Ishikawa (cell line): ENCODE results near the gene PPP1R12C.
A peak's percentile ranks its signal among the peaks of the same experiment; 100 is the strongest.

Experiments
- EP300 ChIP-seq: IDR thresholded peaks from 2 replicates; pipeline ENCODE4 v1.6.1; 2012; ENCODE audit warnings: borderline replicate concordance
- RAD21 ChIP-seq: IDR thresholded peaks from 2 replicates; pipeline ENCODE4 v1.6.1; 2012; ENCODE audit warnings: low read depth

GRCh38 chr19:55099557-55100506 lies 17.6 kb downstream of the PPP1R12C start:
- TF ChIP-seq EP300 (no peak), RAD21 (peak; percentile 23; the same call in 1 of the 2 replicates)
